GM19468 (cell line): Measurements from ENCODE around the gene INO80E.
"Not testable (repeated sequence)": the region's sequence is repeated elsewhere in the genome, so short reads cannot be mapped to it uniquely, and the experiment has no call there.

ENCODE experiments used
- ATAC-seq: cut with Tn5 transposase; IDR thresholded peaks from one replicate; pipeline ENCODE4 v1.9.1; 2021; ENCODE audit warnings: mild to moderate bottlenecking, moderate library complexity, moderate number of reproducible peaks; ENCODE audit not compliant: unreplicated experiment; ENCODE audit errors: extremely low read depth

Gene INO80E

DNA sequence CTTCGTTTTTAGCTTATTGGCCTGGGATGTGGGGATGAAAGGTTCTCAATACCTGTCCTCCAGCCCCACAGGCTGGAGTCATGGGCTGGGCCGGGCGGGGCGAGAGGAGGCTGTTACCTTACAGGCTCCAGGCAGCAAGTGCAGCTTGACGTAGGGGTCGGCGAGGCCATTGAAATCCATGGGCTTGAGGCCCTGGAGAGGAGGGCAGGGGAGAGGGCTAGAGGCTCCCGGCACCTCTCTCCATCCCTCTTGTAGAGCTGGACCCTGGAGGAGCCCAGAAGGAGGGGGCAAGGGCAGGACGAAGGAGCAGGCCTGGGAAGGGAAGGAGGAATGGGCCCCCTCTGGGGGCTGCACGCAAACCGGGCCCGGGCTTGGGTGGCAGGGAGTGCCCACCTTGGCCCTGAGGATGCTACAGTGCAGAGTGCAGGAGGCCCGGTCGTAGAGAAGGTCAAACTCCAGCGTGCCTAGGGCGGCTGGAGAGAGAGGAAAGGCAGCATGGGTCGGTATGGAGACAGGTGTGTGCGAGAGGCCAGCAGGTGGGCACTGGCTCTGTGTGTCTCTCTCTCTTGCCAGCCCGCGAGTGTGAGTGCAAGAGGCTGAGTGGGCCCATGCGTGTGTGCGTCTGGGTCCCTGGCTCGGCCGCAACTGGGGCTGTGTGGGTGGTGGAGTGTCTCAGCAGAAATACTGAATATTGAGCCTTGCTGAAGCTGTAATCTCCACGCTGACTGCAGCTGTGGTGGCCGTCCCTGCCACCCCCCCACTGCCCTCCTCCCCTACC is 13.2 kb downstream of the INO80E start:
- ATAC-seq: no peak

DNA sequence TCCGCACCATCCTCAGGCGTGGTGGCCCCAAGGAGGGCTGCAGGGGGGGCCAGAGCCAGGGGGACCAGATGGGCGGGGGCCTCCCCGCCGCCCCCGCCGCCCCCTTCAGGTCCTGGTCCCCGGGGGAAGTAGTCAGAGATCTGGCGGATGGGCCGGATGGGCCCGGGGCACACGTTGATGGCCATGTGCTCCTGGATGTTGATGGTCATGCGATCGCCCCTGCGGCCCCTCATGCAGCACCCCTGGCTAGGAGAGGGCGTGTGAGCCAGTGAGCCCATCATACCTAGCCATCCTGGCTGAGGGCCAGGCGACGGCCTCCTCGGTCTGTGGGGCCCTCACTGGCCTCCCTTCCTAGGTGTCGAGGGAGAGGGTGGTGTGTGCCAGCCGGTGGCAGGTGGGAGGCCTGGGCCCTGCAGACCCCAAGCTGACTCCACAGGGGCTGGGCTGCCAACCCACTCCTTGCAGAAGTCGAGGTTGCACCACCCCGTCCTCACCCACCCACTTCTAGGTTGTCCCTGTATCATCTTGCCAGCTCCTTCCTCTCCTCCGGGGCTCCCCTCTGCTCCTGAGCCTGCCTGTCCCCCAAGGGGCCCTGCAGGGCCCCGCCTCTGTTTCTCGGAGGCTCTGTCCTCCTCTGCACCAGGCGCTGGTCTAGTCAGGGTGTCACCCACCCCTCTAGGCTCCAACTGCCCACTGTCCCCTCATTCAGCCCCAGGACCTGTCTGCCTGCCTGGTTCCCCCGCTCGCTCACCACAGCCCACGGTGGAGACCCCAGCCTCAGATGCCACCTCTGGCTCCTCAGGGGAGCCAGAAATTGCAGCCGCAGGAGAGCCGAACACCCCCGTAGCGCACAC is 14.2 kb downstream of the INO80E start:
- ATAC-seq: no peak

DNA sequence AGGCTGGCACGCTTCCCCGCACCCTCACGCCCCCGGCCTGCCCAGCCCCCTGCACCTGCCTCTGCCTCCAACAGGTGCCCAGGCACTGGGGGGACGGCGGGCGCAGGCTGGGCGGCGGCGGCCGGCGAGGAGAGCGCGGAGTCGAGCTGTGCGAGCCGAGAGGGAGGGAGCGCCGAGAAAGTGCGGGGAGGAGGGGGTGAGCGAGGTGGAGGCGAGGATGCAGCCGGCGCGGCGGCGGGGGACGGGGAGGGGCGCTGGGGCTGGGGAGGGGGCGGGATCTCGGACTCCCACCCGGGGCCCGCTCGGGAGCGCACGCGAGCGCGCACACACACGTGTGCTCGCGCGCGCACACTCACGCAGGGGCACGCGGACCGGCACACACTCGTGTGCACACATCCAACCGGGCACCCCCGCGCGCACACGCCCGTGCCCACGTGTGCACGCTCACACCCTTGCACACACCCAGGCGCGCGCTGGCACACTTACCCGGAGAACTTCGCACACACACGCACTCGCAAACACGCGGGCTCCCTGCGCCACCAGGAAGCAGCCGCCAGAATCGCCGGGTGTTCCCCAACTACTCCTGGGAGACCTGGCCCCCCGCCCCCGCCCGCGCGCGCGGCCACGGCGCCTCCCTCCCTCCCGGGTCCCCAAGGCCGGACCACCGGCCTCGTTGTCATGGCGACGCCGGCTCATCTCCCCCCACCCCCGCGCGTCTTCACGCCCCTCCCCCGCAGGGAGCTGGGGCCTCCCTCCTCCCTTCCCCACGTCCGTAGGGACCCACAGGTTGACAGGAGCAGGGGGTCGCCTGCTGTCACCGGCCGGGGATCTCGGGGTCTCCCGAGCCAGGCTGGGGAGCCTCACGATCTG is 15.0 kb downstream of the INO80E start, which contains the start of gene DOC2A:
DOC2A (minus strand) TSS at position 184 of the 870 bp plus-strand sequence. CDS start 805 bp downstream, outside the sequence.
- ATAC-seq: no peak

DNA sequence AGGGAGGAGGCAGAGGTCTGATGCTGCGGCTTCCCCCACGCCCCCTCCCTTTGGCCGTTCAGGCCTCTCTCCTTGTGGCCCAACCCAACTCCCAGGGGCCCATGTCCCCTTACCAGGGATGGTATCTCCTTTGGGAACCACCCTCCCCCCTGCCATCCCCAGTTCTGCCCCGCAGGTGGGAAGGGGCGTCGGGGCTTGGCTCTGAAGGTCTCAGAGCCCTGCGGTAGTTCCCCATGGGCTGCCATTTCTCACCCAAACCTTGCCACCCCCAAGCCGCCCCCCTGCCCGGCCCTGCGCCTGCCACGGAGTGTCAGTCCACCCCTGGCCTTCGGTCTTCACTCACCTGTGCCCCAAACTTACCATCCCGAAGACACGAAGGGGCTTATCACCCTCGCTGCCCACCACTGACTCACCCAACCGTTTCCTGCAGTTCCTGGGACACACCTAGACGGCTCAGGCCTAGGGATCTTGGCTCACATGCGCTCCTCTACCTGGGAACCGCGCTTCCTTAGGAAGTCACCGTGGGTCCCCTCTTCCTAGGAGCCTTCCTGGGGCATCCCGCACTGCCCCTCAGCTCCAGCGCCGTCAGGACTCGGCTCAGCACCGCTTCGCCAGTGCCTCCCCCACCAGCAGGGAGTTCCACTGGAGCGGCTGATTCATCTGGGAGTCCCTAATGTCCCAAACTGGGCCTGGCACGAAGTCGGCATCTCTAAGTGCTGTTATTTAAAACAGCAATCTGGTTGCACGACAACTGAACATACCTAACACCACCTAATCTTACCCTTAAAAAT is 15.9 kb downstream of the INO80E start:
- no peak for ATAC-seq

DNA sequence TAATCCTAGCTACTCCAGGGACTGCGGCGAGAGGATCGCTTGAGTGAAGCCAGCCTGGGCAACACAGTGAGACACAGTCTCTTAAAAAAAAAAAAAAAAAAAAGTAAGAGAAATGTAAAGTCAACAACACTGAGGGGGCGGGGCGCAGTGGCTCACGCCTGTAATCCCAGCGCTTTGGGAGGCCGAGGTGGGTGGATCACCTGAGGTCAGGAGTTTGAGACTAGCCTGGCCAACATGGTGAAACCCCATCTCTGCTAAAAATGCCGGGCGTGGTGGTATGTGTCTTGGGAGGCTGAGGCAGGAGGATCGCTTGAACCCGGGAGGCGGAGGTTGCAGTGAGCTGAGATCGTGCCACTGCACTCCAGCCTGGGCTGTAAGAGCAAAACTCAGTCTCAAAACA is 16.6 kb downstream of the INO80E start:
- not testable (repeated sequence) for ATAC-seq

GRCh38 chr16:30015450-30015849 is 19.4 kb downstream of the INO80E start:
- ATAC-seq: not testable (repeated sequence)

GRCh38 chr16:30016555-30017276 is 20.7 kb downstream of the INO80E start:
- no peak for ATAC-seq

DNA sequence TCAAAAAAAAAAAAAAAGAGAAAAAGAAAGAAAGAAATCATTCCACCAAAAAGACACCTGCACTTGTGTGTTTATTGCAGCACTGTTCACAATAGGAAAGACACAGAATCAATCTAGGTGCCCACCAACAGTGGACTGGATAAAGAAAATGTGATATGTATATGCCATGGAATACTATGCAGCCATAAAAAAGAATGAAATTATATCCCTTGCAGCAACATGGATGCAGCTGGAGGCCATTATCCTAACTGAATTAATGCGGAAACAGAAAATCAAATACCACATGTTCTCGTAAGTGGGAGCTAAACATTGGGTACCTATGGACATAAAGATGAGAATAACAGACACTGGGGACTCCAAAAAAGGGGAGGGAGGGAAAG is 21.2 kb downstream of the INO80E start:
- ATAC-seq: no peak

GRCh38 chr16:30017937-30018336 is 21.9 kb downstream of the INO80E start:
- ATAC-seq: not testable (repeated sequence)

- no peak for ATAC-seq
These were observed 22.7 kb downstream of the INO80E start for GRCh38 chr16:30018731-30019158.

DNA sequence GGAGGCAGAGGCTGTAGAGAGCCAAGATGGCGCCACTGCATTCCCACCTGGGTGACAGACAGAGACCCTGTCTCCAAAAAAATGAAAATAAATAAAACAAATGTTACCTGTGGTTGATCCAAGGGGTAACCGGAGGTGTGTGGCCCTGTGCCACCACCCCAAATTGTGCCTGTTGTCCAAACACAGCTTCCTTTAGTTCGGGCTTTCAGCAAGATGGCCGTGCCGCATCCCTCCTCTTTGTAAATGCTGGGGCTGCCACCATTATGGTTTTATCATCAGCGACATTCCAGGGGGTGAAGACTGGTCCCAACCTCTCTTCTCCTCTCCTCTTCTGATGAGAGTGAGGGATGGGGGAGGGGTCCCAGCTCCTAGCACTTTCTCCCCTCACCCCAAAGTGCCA is 26.8 kb downstream of the INO80E start, which contains the start of gene C16orf92:
C16orf92 (plus strand) TSS at position 312 of the 400 bp plus-strand sequence. CDS start 143 bp downstream, outside the sequence.
- ATAC-seq: no peak

DNA sequence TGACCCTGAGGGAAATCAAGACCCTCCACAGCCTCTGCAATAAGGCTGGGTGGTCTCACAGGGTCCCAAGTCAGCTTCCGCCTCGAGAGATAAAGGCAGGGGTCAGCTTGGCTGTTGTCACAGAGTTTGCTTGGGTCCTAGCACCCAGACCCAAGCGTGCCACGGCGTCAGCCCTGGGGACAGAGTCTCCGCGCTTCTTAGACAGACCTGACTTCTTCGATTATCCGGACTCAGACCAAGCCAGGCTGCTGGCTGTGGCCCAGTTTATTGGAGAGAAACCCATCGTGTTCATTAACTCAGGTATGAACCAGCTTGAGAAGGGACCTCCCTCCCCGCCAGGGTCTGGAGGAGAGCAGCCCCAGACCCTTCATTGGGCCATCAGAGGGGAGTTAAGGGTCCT is 27.5 kb downstream of the INO80E start:
- ATAC-seq: no peak

DNA sequence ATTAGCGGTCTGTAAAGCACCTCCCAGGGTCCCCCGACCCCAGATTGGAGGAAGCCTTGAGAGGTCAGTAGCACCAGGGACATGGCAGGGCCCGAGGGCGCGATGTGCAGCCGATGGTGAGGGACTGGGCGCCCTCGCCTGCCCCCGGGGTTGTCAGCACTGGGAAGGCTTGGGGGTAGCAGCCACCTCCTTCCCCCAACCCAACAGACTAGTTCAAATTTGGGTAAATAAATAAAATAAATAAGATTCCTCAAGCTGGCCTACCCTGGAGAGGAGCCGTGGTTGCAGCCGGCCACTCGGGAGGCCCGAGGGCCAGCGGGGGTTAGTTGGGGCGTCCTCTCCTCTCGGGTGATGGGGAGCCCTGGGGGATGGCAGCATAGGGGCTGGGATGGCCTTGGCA is 28.4 kb downstream of the INO80E start:
- no peak for ATAC-seq

DNA sequence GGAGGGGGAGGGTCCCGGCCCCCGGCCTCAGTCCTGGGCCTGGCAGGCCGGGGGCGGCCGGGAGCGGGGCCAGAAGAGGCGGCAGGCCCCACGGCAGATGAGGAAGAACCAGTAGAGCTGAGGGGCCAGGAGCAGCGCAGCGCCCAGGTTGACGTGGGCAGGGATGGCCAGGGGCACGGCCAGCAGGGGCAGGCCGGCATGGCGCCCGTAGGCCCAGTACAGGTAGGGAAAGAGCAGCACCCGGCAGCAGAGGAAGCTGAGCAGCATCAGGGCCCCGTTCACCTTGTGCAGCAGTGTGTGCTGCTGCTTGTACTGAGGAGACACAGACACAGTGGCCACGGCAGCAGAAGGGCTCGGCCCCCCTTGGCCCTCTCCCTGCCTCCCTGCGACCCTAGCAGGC is 29.1 kb downstream of the INO80E start:
- ATAC-seq: no peak

DNA sequence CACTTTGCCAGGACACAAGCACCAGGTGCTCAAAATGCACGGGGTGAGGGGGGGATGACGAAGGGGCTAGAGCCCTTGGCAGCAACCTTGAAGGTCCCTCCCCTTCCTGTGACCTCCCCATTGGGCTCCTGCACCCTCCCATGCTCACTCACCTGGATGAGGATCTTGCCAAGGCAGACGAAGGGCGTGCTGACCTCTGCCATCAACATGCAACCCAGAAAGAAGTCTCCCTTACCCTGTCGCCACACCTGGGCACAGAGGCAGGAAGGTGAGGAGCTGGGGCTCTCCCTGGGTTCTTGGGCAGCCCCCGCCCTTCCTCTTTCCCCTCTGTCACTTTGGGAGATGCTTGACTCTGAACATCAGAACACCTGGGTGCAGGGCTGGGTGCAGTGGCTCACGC is 29.5 kb downstream of the INO80E start:
- no peak for ATAC-seq

- ATAC-seq: no peak
These were observed 30.4 kb downstream of the INO80E start for GRCh38 chr16:30026449-30026848.

DNA sequence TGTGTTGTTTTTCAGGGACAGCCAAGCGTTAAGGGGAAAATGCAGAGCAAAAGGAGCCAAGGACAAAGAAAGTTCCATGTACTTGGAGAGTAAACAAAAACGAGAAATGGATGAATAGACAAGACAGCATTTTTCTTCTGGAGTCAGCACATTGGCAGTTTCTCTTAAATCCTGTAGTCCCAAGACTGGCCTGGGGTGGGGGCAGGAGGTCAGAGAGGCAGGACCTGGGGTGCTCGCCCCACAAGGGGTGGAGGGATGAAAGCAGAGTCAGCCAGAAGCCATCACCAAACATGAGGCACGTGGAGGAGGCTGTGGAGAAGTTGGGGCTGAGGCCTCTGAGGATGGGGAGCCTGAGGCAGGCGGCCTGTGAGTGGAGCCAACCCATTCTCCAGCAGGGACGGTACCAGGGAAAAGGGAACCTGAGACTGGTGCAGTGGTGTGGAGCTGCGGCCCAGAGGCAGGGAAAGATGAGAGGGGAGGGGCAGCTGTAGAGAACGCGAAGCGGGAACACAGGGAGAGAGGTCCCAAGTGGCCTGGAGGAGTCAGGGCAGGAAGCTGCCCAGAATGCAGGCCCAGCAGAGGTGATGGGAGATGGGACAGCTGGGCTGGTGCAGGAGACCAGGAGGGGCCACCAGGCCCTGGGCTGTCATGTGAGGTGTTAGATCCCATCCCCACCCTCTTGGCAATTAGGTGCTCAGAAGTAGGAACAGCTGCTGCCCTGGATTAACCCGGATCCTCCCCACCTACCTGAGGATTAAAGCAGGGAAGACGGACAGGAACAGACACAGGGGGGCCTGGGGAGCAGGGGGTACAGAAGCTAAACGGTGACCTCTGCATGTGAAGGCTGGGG is 31.8 kb downstream of the INO80E start:
- no peak for ATAC-seq
